ENCODE measurements around the gene DVL3. TPM values are rescaled to one million over a fixed set of nuclear protein-coding genes. Genes with fewer than 3 reads are reported as not detected.

Gene DVL3
- polyA plus RNA-seq, 1 experiment, result 33.9 TPM

GRCh38 chr3:184167786-184168185, 12.6 kb downstream of the DVL3 start:
- Histone ChIP-seq H3K36me3 (ENCODE audit: control insufficient read depth, insufficient read depth, low read length) (peaks cover 54% of the 10 kb centered on the region), H3K4me3 (ENCODE audit: low read depth, low read length) (no peak overlapping the region), H3K27me3 (ENCODE audit: control insufficient read depth, insufficient read depth, low read length) (no peaks in the 10 kb centered on the region)
- CTCF ChIA-PET, result interaction anchor here (1.0 to 2.1 kb wide), 2 partner anchors 10 to 60 kb away, joined by 3 to 5 read pairs; no protein-coding TSS in a partner anchor
- DNase-seq (ENCODE audit: low read depth), result no peak
- no peak for TF ChIP-seq CTCF (IDR thresholded peaks at IDR 0.05; ENCODE audit: insufficient read depth, low read depth, low read length)
- POLR2A ChIA-PET, result no interaction called here

GRCh38 chr3:184168363-184169120, 13.4 kb downstream of the DVL3 start:
- Histone ChIP-seq H3K27me3 (ENCODE audit: control insufficient read depth, insufficient read depth, low read length) (no peaks in the 10 kb centered on the region), H3K4me3 (ENCODE audit: low read depth, low read length) (no peak overlapping the region), H3K36me3 (ENCODE audit: control insufficient read depth, insufficient read depth, low read length) (peaks cover 51% of the 10 kb centered on the region)
- ChIA-PET POLR2A (no interaction called here), CTCF (interaction anchor here (1.0 to 2.1 kb wide), 2 partner anchors 11 to 59 kb away, joined by 3 to 5 read pairs; no protein-coding TSS in a partner anchor)
- DNase-seq (ENCODE audit: low read depth), result no peak
- no peak for TF ChIP-seq CTCF (IDR thresholded peaks at IDR 0.05; ENCODE audit: insufficient read depth, low read depth, low read length)

GRCh38 chr3:184169896-184170875, 15.0 kb downstream of the DVL3 start:
- no peak overlapping the region for H3K4me3 ChIP-seq (ENCODE audit: low read depth, low read length)
- no peak for DNase-seq (ENCODE audit: low read depth)
- no peak for TF ChIP-seq CTCF (IDR thresholded peaks at IDR 0.05; ENCODE audit: insufficient read depth, low read depth, low read length)
- ChIA-PET CTCF (interaction anchor here (2.1 kb wide), 1 partner anchor 12 kb away, joined by 5 read pairs; no protein-coding TSS in a partner anchor), POLR2A (no interaction called here)
- peaks cover 42% of the 10 kb centered on the region for H3K36me3 ChIP-seq (ENCODE audit: control insufficient read depth, insufficient read depth, low read length)
- H3K27me3 ChIP-seq (ENCODE audit: control insufficient read depth, insufficient read depth, low read length), result no peaks in the 10 kb centered on the region

GRCh38 chr3:184171562-184171961, 16.4 kb downstream of the DVL3 start:
- Histone ChIP-seq H3K4me3 (ENCODE audit: low read depth, low read length) (no peak overlapping the region), H3K36me3 (ENCODE audit: control insufficient read depth, insufficient read depth, low read length) (peaks cover 29% of the 10 kb centered on the region), H3K27me3 (ENCODE audit: control insufficient read depth, insufficient read depth, low read length) (no peaks in the 10 kb centered on the region)
- ChIA-PET POLR2A (no interaction called here), CTCF (interaction anchor here (1.3 kb wide), 1 partner anchor 11 kb away, joined by 3 read pairs; no protein-coding TSS in a partner anchor)
- no peak for DNase-seq (ENCODE audit: low read depth)
- TF ChIP-seq CTCF (IDR thresholded peaks at IDR 0.05; ENCODE audit: insufficient read depth, low read depth, low read length), result no peak

All from BJ (cell line).